ENCODE data around the gene MTFR2.

The MTFR2 gene

GRCh38 chr6:136216503-136217401 lies 33.4 kb downstream of the MTFR2 start:
- no peak for TF ChIP-seq CTCF (IDR thresholded peaks at IDR 0.05; ENCODE audit: low read depth, low read length)

GRCh38 chr6:136213853-136214252 lies 36.3 kb downstream of the MTFR2 start:
- no peak for TF ChIP-seq CTCF (IDR thresholded peaks at IDR 0.05; ENCODE audit: low read depth, low read length)
- DNase-seq (ENCODE audit: extremely low read depth, low read depth): no peak

More at GRCh38 chr6:136216503-136217401, 33.4 kb downstream of the MTFR2 start:
- DNase-seq (ENCODE audit: extremely low read depth, low read depth): no peak

GRCh38 chr6:136213012-136213539 lies 37.0 kb downstream of the MTFR2 start:
- TF ChIP-seq CTCF (IDR thresholded peaks at IDR 0.05; ENCODE audit: low read depth, low read length): no peak
- no peak for DNase-seq (ENCODE audit: extremely low read depth, low read depth)

GRCh38 chr6:136212608-136213007 lies 37.5 kb downstream of the MTFR2 start:
- DNase-seq (ENCODE audit: extremely low read depth, low read depth): no peak
- no peak for TF ChIP-seq CTCF (IDR thresholded peaks at IDR 0.05; ENCODE audit: low read depth, low read length)

- no peak for DNase-seq (ENCODE audit: extremely low read depth, low read depth)
Observed at GRCh38 chr6:136210398-136211165, 39.5 kb downstream of the MTFR2 start.

GRCh38 chr6:136209496-136209895 lies 40.6 kb downstream of the MTFR2 start:
- no peak for DNase-seq (ENCODE audit: extremely low read depth, low read depth)
- TF ChIP-seq CTCF (IDR thresholded peaks at IDR 0.05; ENCODE audit: low read depth, low read length): no peak

More at GRCh38 chr6:136210398-136211165, 39.5 kb downstream of the MTFR2 start:
- no peak for TF ChIP-seq CTCF (IDR thresholded peaks at IDR 0.05; ENCODE audit: low read depth, low read length)
